C4-2B (cell line): ENCODE data around the gene URAD.

Experiments
- CTCF ChIP-seq: fragments of 450-650 bp; conservative IDR thresholded peaks from 2 replicates; pipeline ENCODE4 v1.5.1; 2017; ENCODE audit warnings: mild to moderate bottlenecking
- ZFX ChIP-seq: fragments of 450-650 bp; IDR thresholded peaks from 2 replicates; pipeline ENCODE4 v1.6.1; 2017

GRCh38 chr13:27981006-27981708, 7.3 kb downstream of the URAD start:
- TF ChIP-seq CTCF (no peak), ZFX (no peak)
